Right atrium auricular region (tissue), 2 donors: Measurements from ENCODE around the gene LMF2. TPM values are rescaled to one million over a fixed set of nuclear protein-coding genes. Genes with fewer than 3 reads are reported as not detected.

Experiments
- DNase-seq: peaks from one replicate; pipeline ENCODE4 v3.0.0-alpha.2; 2019; ENCODE audit warnings: low spot score
- H3K27ac ChIP-seq, 2 donors: fragments of 200-600 bp; sonication (generic); 1 replicate in 1 of 2; 2 replicates in 1 of 2; pipeline ENCODE4 v1.5.1; 2016 to 2019
- H3K27me3 ChIP-seq, 2 donors: fragments of 200-600 bp; sonication (generic); one replicate each; pipeline versions ENCODE4 v1.5.1 to v1.6.0; 2017 to 2019
- H3K36me3 ChIP-seq: fragments of 200-600 bp; sonication (generic); one replicate; pipeline ENCODE4 v1.5.1; 2016
- H3K4me1 ChIP-seq, 2 donors: fragments of 200-600 bp; sonication (generic); one replicate each; pipeline versions ENCODE4 v1.5.1 to v1.6.0; 2017 to 2019
- H3K4me3 ChIP-seq, 2 donors: fragments of 200-600 bp; sonication (generic); 1 replicate in 1 of 2; 2 replicates in 1 of 2; pipeline ENCODE4 v1.5.1; 2017 to 2019; ENCODE audit warnings: mild to moderate bottlenecking in 1 of 2, moderate library complexity in 1 of 2
- H3K9me3 ChIP-seq, 2 donors: fragments of 200-600 bp; sonication (generic); one replicate each; pipeline ENCODE4 v1.5.1; 2019
- CTCF ChIP-seq, 2 donors: fragments of 200-600 bp; sonication (generic); IDR thresholded peaks; one replicate each; pipeline ENCODE4 v1.5.1; 2019; ENCODE audit warnings: antibody characterized with exemption in 2 of 2
- total RNA-seq, 2 donors: library from RNA; depleted of rRNA; stranded (reverse); fragments of >200 nt; gene quantifications; one replicate each; pipeline ENCODE4 v1.1.0, GENCODE V29; 2016

The LMF2 gene
- total RNA-seq, 2 donors from 2014 or later = 30.1 to 33.8 TPM

GRCh38 chr22:50470491-50470890, 37.0 kb downstream of the LMF2 start:
- no peak overlapping the region for H3K4me3 ChIP-seq
- peaks cover 0 to 65% of the 10 kb centered on the region in 2 donors for H3K4me1 ChIP-seq
- H3K27me3 ChIP-seq = no peaks in the 10 kb centered on the region
- no peak for TF ChIP-seq CTCF (IDR thresholded peaks at IDR 0.05)
- H3K36me3 ChIP-seq = peaks cover 21% of the 10 kb centered on the region
- H3K27ac ChIP-seq = no peak overlapping the region
- no peak for DNase-seq
- H3K9me3 ChIP-seq = no peaks in the 10 kb centered on the region

GRCh38 chr22:50469377-50470305, 37.9 kb downstream of the LMF2 start:
- H3K9me3 ChIP-seq = no peaks in the 10 kb centered on the region
- H3K4me3 ChIP-seq = no peak overlapping the region
- DNase-seq = no peak
- H3K27me3 ChIP-seq = no peaks in the 10 kb centered on the region
- peaks cover 29% of the 10 kb centered on the region for H3K36me3 ChIP-seq
- H3K4me1 ChIP-seq = peaks cover 0 to 61% of the 10 kb centered on the region in 2 donors
- H3K27ac ChIP-seq = no peak overlapping the region
- TF ChIP-seq CTCF (IDR thresholded peaks at IDR 0.05) = no peak

GRCh38 chr22:50468626-50469025, 38.9 kb downstream of the LMF2 start:
- TF ChIP-seq CTCF (IDR thresholded peaks at IDR 0.05) = no peak
- no peak overlapping the region for H3K4me3 ChIP-seq
- H3K36me3 ChIP-seq = peaks cover 39% of the 10 kb centered on the region
- no peaks in the 10 kb centered on the region for H3K27me3 ChIP-seq
- peaks cover 0 to 55% of the 10 kb centered on the region in 2 donors for H3K4me1 ChIP-seq
- no peaks in the 10 kb centered on the region for H3K9me3 ChIP-seq
- no peak overlapping the region for H3K27ac ChIP-seq
- DNase-seq = no peak

GRCh38 chr22:50467773-50468440, 39.6 kb downstream of the LMF2 start:
- H3K4me1 ChIP-seq = peaks cover 0 to 48% of the 10 kb centered on the region in 2 donors
- H3K9me3 ChIP-seq = no peaks in the 10 kb centered on the region
- peaks cover 46% of the 10 kb centered on the region for H3K36me3 ChIP-seq
- H3K27me3 ChIP-seq = no peaks in the 10 kb centered on the region
- no peak overlapping the region for H3K4me3 ChIP-seq
- no peak for TF ChIP-seq CTCF (IDR thresholded peaks at IDR 0.05)
- DNase-seq = no peak
- no peak overlapping the region for H3K27ac ChIP-seq

GRCh38 chr22:50467341-50467740, 40.2 kb downstream of the LMF2 start:
- TF ChIP-seq CTCF (IDR thresholded peaks at IDR 0.05) = no peak
- DNase-seq = no peak
- Histone ChIP-seq H3K9me3 (no peaks in the 10 kb centered on the region), H3K36me3 (peaks cover 52% of the 10 kb centered on the region), H3K27ac (no peak overlapping the region), H3K4me1 (peaks cover 0 to 42% of the 10 kb centered on the region in 2 donors), H3K27me3 (no peaks in the 10 kb centered on the region), H3K4me3 (no peak overlapping the region)
